NCI-H2196 (cell line): Measurements from ENCODE around the gene AGBL4.

Experiments used
- DNase-seq: peaks from one replicate; lab custom pipeline; 2025; ENCODE audit not compliant: unreplicated experiment; lab: John Stamatoyannopoulos, UW

AGBL4 gene

DNA sequence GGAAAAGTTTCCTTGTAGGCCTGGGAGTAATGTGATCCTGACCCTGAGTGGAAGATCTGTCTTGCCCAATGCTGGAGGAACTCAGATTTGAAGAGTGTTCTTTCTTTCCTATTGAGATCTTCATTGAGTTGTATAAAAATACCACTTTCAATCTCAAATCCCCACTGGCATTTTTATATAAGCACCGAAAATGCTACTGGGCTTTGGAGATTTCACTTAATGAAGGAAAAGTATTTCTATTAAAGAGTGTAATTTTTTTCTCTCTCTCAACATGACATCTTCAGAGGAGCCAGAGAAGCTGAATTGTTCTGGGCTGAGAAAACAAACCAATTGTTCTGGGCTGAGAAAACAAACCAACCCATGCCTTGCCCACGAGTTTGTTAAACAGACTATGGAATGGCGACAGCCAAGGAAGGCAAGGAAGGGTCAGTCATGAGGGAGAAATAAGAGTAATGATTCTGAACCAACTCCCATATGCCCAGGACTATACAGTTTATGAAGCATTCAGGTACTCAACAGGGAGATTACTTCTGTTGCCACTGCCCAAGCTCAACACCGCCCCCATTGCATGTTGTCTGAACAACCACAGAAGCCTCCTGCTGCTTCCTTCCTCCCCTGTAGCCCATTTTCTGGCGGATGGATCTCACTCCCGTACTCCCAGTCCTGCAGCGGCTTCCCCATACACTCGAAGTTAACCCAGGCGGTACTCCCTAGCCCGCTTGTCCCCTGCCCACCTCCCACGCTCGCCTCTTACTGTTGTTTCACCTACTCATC is 1350.2 kb downstream of the AGBL4 start:
- DNase-seq = no peak

DNA sequence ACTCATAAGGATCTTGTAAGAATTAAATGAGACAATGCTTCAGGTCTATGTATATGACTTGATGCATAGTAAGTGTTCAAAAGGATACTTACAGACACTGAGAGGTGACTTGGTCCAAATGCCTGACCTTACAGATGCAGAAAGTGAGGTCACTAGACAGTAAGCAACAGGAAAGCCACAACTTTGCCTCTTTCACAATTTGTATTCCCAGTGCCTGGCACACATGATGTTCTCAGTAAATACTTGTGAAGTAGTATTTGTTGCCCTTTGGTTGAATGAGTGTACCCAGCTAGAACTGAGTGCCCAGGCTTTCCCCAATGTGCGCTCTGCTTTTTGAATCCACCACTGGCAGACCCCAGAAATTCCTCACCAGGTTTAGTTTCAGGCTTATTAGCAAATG is 1352.2 kb downstream of the AGBL4 start:
- no peak for DNase-seq

DNA sequence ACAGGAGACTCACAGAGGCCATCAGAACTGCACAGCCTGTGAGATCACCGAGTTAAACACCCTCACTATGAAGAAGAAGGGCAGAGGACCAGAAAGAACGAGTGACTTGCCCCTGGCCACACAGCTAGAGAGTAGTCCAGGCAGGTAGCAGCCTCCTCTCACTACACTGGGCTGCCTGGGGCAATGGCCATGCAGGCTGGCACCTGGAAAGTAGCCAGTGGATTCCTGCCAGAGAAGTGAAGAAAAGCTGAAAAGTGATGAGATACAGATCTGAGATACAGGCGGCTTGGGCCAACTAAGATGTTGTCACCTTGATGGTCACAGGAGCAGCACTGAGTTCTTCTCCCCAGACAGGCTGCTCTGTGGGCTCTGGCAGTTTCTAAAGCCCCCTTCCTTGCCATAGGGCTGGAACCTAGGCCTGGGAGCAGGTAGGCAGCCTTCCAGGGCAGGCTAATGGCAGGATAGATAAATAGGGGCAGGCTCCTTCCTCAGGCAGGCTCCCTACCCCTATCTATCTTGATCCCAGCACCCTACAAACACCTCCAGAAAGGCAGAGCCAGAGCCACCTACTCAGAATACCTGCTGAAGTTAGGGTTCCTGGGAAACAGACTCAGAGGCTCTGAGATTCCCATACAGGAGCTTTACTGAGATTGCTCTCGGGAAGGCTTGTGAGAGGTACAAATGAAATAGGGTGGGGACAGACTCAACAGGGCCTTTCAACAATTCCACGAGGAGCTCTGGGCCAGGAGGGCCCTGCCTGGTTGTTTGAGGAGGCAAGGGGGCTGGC is 1353.3 kb downstream of the AGBL4 start:
- peak; percentile 11 for DNase-seq

DNA sequence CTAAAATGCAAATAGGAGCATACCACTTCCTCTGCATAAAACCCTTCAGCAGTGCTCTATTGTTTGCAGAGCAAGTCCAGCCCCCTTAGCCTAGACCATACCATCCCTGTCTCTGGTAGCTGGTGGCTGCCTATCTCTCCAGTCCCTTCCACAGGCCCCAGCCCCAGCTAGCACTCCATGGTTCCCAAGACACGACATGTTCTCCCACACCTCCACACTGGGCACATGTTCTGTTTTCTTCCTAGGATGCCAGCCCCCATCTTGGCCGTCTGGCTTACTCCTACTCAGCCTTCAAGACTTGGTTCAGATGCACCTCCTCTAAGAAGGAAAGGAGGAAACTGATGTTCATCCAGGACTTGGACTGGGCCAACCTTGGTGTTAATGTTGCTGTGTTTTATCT is 1355.4 kb downstream of the AGBL4 start:
- DNase-seq = no peak

DNA sequence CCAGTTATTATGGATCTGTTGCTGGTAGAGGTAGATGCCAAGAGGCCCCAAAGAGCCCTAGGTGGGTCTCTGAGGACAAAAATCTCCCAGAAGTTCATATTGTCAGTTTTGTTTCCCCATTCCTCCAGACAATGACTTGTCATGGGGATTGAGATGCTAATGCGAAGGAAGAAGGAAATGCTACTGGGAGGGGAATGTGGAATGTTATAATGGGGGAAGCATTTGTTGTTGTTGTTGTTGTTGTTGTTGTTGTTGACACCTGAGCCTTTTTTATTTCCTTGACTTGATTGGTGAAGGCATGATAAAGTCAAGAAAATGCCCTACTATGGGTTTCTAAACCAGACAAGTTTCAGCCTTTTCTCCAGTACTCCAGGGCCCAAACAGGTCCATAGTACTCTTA is 1356.0 kb downstream of the AGBL4 start:
- DNase-seq = no peak

DNA sequence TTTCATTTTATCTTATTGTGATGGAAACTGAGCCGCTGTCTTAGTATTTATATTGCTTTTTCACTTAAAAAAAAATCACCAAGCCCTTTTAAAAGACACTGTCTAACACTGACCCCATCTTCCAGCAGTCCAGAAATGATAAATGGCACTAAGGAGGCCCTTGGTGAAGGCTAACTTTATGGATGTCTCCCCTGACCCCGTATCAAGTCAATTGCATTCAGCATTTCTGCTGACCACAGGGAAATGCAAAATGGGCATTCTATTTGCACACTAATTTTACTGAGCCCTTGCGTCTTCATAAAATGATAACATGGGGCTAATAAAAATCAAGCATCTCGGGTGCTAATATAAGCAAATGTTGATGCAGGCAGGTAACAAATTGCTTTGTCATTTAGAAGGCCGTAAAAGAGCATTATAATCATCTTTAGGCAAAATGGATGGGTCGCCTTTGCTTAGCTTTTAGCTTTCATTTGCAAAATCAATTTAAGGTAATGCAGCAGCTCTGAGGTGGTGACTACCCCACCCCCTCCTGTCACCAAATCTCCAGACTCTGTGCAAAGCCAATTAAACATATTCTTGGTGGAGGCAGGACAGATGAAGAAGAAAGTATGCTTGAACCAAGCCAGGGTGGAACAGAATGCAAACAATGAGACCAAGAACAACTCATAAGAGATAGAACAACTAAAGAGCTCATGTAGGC is 1357.9 kb downstream of the AGBL4 start:
- no peak for DNase-seq

DNA sequence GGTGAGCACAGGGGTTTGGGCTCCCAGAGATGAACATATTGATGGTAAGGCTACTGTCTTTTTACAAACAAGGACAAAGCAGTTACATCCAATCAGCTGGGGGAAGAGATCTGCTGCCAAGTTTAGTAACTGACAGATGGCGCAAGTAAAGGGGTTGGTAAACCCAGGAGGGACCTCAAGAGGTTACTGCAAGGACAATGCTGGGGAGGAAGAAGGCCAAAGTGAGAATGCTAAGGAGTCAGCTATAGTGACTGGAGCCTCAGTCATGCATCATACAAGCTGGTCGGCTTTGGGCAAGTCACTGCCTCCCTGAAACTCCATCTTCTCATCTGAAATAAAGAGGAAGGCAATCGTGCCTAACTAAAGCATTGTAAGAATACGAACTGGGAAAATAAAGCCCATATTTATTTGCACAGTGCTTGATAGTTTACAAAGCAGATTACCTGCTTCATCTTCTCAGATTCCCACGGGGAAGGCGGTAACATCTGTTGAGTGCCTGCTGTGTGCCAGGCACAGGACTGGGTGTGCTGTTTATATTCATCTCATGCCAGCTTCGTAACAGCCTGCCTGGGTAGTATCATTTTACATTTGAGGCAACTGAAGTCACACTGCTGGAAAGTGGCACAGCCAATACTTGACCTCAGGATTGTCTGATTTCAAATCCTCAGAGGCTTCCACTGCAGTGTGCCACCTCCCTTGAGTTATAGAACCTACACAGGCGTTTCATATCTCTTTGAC is 1361.9 kb downstream of the AGBL4 start:
- DNase-seq = peak; percentile 5

DNA sequence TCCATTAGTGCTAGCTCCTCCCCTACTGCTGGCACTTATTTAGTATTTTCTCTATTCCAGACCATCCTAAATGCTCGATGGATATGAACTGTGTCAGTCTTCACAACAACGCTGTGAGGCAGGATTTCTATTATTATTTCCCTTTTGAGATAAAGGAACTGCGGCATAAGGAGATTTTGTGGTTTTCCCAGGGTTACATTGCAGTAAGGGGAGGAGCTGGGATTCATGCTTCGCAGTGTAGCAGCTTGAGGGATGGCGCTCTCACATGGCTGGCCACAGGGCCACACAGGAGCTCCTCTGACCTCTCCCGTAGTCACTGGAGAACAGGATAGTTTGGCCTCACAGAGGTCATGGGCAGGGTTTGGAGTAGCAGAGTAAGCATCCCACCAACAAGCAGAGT is 1364.0 kb downstream of the AGBL4 start:
- DNase-seq = no peak

DNA sequence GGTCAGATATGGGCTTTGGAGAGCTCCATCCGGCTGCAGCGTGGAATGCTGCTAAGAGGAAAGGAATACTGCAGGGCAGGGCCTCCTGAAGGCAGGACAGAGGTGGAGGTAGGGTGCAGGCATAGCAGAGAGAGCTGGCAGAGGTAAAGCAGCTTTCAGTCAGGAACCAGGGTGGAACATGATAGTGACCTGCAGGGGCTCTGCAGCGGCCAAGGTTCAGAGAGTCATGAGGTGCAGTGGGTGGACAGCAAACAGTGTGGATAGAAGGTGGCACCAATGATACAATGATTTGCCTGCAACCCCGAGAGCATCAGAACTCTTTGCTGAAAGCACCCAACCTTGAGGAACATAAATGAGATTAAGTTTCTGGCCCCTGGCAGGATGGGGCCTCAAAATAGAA is 1366.3 kb downstream of the AGBL4 start:
- no peak for DNase-seq

DNA sequence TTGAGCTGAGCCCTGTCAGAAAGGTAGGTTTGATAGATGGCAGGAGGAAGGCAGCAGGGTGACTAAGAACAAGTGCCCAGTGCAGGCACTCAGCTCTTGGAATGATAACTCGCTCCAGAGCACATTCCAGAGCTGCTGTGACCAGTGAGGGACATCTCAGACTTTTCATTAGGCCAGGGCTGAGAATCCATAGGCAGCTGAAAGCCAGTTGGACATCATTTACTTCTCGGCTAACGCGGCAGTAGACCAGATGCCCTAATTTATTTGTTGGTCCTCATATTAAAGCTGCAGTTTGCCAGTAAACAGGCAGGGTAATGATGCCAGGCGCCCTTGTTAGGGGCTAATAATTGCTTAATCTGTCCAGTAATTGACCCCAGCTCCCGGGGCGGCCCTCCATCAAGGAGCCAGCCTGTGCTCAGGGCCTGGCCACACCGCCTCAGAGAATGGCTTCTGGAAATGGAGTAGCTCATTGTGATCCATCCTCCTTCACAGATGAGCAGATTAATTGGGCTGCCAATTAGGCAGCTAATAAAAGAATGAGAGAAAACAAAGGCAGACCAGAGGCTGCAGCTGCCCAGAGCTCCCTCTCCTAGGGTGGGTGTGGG is 1369.0 kb downstream of the AGBL4 start:
- no peak for DNase-seq

DNA sequence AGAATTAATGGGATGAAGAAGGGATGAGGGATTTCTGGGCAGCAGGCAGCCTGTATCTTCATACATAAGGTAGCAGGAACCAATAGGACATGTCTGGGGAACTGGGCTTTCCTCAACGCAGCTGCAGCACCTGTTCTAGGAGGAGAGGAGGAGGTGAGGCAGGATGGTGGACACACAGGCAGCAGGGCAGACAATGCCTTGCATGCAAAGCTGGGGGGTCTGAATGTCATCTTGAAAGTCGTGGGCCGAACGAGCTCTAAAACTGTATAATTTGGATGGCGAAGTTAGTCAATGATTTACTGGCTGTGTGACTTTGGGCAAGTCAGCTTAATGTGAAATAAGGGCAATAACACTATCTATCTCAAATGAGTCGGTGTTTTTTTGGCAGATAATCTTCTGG is 1371.4 kb downstream of the AGBL4 start:
- no peak for DNase-seq

DNA sequence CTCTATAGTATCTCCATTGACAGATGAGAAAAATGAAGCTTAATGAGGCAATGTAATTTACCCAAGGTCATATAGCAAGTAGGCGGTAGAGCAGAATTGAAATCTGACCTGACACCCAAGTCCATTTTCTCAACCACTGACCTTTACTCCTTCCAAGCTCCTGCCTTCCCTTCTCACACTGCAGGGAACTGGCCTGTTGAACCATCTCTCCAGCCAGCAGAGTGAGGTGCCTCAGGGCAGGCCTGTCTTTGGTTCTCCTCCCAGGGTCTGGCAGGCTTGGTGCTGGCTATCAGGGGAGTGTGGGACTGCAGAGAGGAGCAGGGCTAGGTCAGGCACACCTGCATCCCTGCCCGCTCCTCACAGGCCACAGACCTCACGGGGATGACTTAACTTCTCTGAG is 1373.9 kb downstream of the AGBL4 start:
- DNase-seq = no peak

DNA sequence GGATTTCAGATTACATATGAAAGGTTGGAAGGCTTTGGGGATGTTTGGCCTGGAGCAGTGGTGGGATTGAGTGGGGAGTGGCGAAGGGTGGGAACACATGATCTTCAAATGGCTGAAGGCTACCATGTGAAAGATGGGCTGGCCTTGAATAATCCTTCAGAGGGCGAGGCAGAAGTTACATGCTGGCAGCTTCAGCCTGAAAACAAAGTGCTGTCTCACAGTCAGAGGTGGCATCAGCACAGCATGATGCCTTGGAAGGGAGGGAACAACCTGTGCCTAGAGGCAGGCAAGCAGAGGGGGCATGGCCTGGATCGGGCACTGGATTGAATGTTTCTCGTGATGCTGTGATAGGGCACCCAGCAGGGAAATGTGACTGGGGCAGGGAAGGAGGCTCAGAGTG is 1377.9 kb downstream of the AGBL4 start:
- no peak for DNase-seq

DNA sequence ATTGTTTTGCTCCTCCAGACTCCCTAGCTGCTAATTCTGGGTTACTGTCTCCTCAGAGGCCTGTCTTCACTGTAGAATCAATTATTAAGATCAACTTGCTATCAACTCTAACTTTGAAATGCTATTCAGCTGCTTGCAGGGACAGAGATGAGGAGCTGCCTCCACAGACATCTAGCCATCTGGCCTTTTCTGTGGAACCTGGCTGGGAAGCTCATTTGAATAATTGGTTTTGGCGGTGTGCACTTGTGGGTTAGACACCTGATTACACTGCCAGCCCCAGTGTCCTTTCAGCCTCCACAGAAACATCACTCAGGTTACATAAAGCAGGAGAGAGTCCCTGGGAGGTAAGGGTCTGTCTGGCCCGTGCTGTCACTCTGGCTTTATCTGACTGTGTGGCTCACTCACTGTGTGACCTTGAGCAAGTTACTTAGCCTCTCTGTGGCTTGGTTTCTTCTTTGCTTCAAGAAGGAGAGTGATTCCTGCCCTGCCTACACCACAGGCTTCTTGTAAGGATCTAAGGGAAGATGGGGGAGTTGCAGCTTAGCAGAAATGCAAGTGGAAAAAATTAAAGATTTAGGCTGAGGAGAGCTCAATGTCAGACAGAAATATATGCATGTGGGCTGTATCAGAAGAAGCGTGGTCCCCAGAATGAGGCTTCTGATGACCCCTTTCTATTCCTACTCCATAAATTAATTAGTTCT is 1378.7 kb downstream of the AGBL4 start:
- DNase-seq = peak; percentile 10

DNA sequence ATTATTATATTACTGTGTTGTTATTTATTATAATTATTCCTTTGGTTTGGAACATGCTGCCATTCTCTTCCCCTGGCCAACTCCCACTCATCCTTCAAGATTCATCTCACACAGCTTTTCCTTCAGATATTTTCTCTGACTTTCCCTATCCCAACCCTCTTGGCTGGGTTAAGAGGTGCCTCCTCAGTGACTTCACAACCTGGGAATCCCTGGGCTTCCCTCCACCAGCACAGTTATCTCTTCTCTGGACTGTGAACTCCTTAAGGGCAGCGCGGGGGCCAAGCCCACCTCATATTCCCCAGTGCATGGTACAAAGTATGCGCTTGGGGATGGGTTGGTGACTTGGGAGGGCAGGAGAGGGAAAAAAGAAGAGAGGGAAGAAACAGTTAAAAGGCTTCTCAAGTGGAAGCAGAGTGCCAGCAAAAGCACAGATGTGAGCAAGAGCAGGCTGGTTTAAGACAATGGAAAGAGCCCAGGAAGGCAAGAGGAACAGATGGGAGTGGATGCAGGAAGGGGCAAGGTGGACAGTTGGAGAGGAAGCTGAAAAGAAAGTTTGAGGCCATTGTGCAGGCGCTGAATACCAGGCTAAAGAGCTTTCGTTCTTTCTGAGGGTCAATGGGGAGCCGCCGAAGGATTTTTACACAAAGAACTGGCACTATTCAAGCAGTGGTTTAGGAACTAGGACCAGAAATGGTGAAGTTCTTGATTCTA is 1379.4 kb downstream of the AGBL4 start:
- no peak for DNase-seq

DNA sequence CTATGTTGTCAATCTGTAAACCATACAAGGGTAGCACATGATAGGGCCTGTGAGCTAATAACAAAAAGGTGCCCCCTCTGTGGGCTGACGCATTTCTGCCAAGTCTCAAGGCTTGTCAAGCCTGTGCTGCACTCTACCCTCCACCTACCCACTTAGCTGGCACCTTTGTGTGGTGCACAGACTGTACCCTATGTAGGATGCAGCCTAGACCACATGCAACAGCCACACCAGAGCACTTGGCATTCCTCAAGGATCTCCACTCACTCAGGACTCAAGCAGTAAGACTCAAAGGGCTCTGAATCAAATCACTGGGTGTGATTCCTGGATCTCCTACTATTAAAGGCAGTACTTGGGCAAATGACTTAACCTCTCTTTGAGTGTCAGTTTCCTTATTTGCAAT is 1380.6 kb downstream of the AGBL4 start:
- DNase-seq = no peak

DNA sequence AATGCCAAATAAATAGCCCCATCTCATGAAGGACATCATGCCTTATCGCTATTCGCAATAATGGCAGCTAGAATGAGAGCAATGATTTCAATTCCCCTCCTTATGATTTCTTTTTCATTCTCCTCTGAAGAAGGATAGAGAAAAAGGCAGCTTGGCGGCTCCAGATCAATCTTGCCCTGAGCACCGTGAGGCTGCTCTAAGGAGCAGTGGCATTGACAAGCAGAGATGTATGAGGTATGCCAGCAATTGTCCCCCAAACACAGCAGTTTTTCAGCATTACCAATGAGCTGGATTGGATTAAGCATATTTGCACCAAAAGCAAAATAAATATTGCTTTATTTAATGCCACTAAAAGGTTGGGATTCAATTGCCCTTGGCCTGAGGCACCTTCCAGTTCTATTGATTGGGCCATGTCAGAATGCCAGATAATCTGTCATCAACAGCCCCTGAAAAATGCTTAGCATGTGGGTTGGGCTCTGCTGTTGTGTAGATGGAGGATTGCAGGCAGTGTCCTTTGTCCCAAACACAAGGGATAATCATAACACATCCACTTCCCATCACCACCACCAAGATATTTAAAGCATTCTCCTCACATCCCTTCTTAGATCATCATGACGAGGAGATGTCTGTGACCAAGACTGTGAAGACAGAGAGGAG is 1382.8 kb downstream of the AGBL4 start:
- DNase-seq = no peak

DNA sequence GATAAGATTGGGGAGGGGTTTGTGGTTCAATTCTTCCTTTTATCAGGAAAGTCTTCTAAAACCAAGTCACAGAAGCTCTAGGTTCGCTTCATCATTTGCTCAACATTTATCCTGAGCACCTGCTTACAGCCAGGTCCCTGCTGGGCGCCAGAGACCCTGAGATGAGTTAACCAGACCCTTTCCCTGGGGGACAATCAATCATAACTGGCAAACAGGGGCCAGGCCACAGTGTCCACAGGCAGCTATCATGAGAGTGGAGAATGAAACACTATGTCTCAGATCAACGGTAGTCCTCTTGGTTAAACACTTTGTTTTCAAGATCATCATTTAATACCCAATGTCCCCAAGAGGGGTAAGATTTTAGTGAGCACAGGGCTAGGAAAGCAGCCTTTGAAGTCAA is 1393.9 kb downstream of the AGBL4 start:
- DNase-seq = no peak

DNA sequence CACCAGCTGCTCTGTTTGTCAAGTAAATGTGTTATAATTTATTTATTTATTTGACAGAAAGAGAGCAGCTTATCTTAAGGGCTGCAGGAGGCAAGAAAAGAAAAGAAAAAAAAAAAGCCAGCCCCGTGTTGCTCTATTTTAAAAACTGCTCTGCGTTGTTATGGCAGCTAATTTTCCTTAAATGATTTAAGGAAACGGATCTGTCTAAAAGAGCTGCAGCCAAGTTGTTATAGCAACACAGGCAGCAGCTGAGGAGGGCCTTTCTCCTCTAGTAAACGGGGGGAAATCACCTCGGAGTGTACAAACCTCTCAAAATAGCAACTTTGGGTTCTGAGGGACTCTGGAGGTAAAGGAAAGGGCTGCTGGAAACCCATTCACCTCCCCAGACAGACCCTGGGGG is 1396.3 kb downstream of the AGBL4 start:
- no peak for DNase-seq
